HepG2 (cell line): ENCODE results near the gene HYAL2. TPM values are rescaled to one million over a fixed set of nuclear protein-coding genes. Genes with fewer than 3 reads are reported as not detected.

ENCODE experiments used
- AGO1 ChIP-seq: fragments of 200-400 bp; formaldehyde crosslinking; IDR thresholded peaks from 2 replicates; pipeline ENCODE4 v1.6.1; 2017; ENCODE audit warnings: mild to moderate bottlenecking, low read depth, low read length, moderate library complexity; ENCODE audit not compliant: poor library complexity, severe bottlenecking
- ARNTL ChIP-seq: sonication (generic); formaldehyde crosslinking; IDR thresholded peaks from 2 replicates; pipeline ENCODE4 v1.4.0; 2020; ENCODE audit warnings: mild to moderate bottlenecking, missing genetic modification reagents
- DMAP1 ChIP-seq: IDR thresholded peaks from 2 replicates; pipeline ENCODE4 v1.6.1; 2016
- FLYWCH1 ChIP-seq: sonication (generic); formaldehyde crosslinking; IDR thresholded peaks from 2 replicates; pipeline ENCODE4 v1.8.1; 2023; ENCODE audit warnings: mild to moderate bottlenecking, missing genetic modification reagents
- GTF3A ChIP-seq: sonication (generic); formaldehyde crosslinking; conservative IDR thresholded peaks from 2 replicates; pipeline ENCODE4 v1.4.0; 2020; ENCODE audit warnings: mild to moderate bottlenecking, missing genetic modification reagents
- ISL2 ChIP-seq: sonication (generic); formaldehyde crosslinking; IDR thresholded peaks from 2 replicates; pipeline ENCODE4 v1.5.0; 2020; ENCODE audit warnings: missing genetic modification reagents
- MBNL3 ChIP-seq: fragments of 250-450 bp; sonication (Bioruptor Pico); conservative IDR thresholded peaks from 2 replicates; pipeline ENCODE4 v1.8.0; 2022; ENCODE audit warnings: mild to moderate bottlenecking, inconsistent platforms
- MED13 ChIP-seq: sonication (generic); formaldehyde crosslinking; IDR thresholded peaks from 2 replicates; pipeline ENCODE4 v1.5.0; 2020; ENCODE audit warnings: missing genetic modification reagents
- NR3C1 ChIP-seq: sonication (generic); formaldehyde crosslinking; IDR thresholded peaks from 2 replicates; pipeline ENCODE4 v1.4.0; 2020; ENCODE audit warnings: missing genetic modification reagents
- PLRG1 ChIP-seq: fragments of 450-650 bp; conservative IDR thresholded peaks from 2 replicates; pipeline ENCODE4 v1.6.1; 2016
- RBM22 ChIP-seq: fragments of 200-400 bp; formaldehyde crosslinking; optimal IDR thresholded peaks from 2 replicates; pipeline ENCODE3; 2017; ENCODE audit warnings: mild to moderate bottlenecking, low read length, moderate library complexity
- RELA ChIP-seq: sonication (generic); formaldehyde crosslinking; IDR thresholded peaks from 2 replicates; pipeline ENCODE4 v1.4.0; 2020; ENCODE audit warnings: missing genetic modification reagents
- SIX1 ChIP-seq: sonication (generic); formaldehyde crosslinking; IDR thresholded peaks from 2 replicates; pipeline ENCODE4 v1.4.0; 2020; ENCODE audit warnings: missing genetic modification reagents, borderline replicate concordance
- XBP1 ChIP-seq: sonication (generic); formaldehyde crosslinking; IDR thresholded peaks from 2 replicates; pipeline ENCODE4 v1.5.0; 2020; ENCODE audit warnings: missing genetic modification reagents
- YEATS2 ChIP-seq: sonication (generic); formaldehyde crosslinking; IDR thresholded peaks from 2 replicates; pipeline ENCODE4 v1.4.0; 2020; ENCODE audit warnings: missing genetic modification reagents, borderline replicate concordance
- ZFP62 ChIP-seq: sonication (generic); formaldehyde crosslinking; IDR thresholded peaks from 2 replicates; pipeline ENCODE4 v1.4.0; 2020; ENCODE audit warnings: missing genetic modification reagents
- ZNF10 ChIP-seq: sonication (generic); formaldehyde crosslinking; IDR thresholded peaks from 2 replicates; pipeline ENCODE4 v1.4.0; 2020; ENCODE audit warnings: mild to moderate bottlenecking, low read depth, missing genetic modification reagents, borderline replicate concordance
- ZNF276 ChIP-seq: sonication (generic); formaldehyde crosslinking; IDR thresholded peaks from 2 replicates; pipeline ENCODE4 v1.4.0; 2020; ENCODE audit warnings: mild to moderate bottlenecking, low read depth, missing genetic modification reagents
- ZNF337 ChIP-seq: sonication (generic); formaldehyde crosslinking; IDR thresholded peaks from 2 replicates; pipeline ENCODE4 v1.5.1; 2020; ENCODE audit warnings: missing genetic modification reagents, low read depth, mild to moderate bottlenecking, borderline replicate concordance
- ZNF546 ChIP-seq: sonication (generic); formaldehyde crosslinking; conservative IDR thresholded peaks from 2 replicates; pipeline ENCODE4 v1.8.1; 2023; ENCODE audit warnings: mild to moderate bottlenecking, missing genetic modification reagents
- ZNF703 ChIP-seq: sonication (generic); formaldehyde crosslinking; IDR thresholded peaks from 2 replicates; pipeline ENCODE4 v1.5.1; 2020; ENCODE audit warnings: missing genetic modification reagents, mild to moderate bottlenecking, moderate library complexity, borderline replicate concordance
- ZNF724P ChIP-seq: sonication (generic); formaldehyde crosslinking; IDR thresholded peaks from 2 replicates; pipeline ENCODE4 v1.8.0; 2022; ENCODE audit warnings: missing genetic modification reagents, borderline replicate concordance
- ZNF749 ChIP-seq: sonication (generic); formaldehyde crosslinking; IDR thresholded peaks from 2 replicates; pipeline ENCODE4 v1.8.0; 2022; ENCODE audit warnings: mild to moderate bottlenecking, missing genetic modification reagents, moderate library complexity, borderline replicate concordance
- ZNF766 ChIP-seq: sonication (generic); formaldehyde crosslinking; IDR thresholded peaks from 2 replicates; pipeline ENCODE4 v1.5.0; 2020; ENCODE audit warnings: missing genetic modification reagents, borderline replicate concordance
- polyA plus RNA-seq, 8 experiments: library from polyadenylated mRNA; depleted of rRNA in 3 of 8; stranded (reverse) in 7 of 8; unstranded in 1 of 8; fragments of >200 nt; fragmentation: Illumina TruSeq in 4 of 8; extraction: Trizol in 4 of 8; gene quantifications; 2 replicates each; pipeline versions ENCODE4 v1.2.1 to v1.2.3, GENCODE V29; 2011 to 2016; ENCODE audit warnings: low read depth in 4 of 8, missing spikeins in 1 of 8, mixed read lengths in 1 of 8; ENCODE audit not compliant: insufficient read depth in 1 of 8
- total RNA-seq, 5 experiments: library from RNA; depleted of rRNA; stranded (reverse); fragments of >200 nt; fragmentation: Illumina TruSeq; extraction: Trizol; gene quantifications; 2 replicates each; pipeline ENCODE4 v1.2.3, GENCODE V29; 2016; ENCODE audit warnings: low read depth in 1 of 5
- TF ChIP-seq, protein P1 (sequence below): sonication (generic); formaldehyde crosslinking; IDR thresholded peaks from 2 replicates; pipeline ENCODE4 v1.4.0; 2020; ENCODE audit warnings: mild to moderate bottlenecking, missing genetic modification reagents, borderline replicate concordance

HYAL2 gene
- total and polyA plus RNA-seq, 2 of the 13 experiments (the other 11 are each of a cell fraction or from before 2014, with no cell fraction given) = 76.2 to 102 TPM

DNA sequence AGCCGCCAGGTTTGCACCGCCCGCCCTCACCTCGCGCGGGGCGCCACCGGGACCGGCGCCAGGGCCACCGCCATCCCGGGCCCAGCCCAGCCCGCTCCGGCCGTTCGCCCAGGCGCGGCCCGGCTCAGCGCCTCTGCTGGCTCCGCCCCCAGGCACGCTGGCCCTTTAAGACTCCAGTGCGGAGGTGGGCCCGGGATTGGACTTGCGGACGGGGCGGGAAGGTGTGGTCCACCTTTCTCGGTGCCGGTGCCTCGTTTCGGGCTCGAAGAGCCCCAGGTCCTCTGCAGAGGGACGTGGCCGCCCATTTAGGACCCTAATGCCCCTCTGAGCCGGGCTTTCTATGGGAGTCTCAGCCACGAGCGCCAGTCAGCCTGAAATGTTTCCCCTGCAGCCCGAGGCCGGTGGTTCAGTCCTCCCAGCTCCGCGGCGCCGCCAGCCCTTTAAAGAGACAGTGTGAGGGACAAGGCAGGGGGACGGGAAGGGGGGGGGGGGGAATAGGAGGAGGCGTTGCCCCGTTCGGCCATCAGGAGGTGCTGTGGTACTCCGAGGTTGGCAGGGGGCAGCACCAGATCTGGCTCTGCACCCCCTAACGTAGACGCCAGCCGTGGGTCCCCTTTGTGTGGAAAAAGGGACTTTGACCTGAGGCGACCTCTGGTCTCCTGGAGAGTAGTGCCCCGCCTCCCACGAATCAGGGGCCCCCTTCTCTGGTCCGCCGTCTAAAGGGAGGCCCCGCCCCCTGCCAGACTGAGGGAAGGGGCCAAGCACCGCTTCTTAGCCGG is 1.0 kb downstream of the HYAL2 start (continued):
- TF ChIP-seq, protein P1, sequence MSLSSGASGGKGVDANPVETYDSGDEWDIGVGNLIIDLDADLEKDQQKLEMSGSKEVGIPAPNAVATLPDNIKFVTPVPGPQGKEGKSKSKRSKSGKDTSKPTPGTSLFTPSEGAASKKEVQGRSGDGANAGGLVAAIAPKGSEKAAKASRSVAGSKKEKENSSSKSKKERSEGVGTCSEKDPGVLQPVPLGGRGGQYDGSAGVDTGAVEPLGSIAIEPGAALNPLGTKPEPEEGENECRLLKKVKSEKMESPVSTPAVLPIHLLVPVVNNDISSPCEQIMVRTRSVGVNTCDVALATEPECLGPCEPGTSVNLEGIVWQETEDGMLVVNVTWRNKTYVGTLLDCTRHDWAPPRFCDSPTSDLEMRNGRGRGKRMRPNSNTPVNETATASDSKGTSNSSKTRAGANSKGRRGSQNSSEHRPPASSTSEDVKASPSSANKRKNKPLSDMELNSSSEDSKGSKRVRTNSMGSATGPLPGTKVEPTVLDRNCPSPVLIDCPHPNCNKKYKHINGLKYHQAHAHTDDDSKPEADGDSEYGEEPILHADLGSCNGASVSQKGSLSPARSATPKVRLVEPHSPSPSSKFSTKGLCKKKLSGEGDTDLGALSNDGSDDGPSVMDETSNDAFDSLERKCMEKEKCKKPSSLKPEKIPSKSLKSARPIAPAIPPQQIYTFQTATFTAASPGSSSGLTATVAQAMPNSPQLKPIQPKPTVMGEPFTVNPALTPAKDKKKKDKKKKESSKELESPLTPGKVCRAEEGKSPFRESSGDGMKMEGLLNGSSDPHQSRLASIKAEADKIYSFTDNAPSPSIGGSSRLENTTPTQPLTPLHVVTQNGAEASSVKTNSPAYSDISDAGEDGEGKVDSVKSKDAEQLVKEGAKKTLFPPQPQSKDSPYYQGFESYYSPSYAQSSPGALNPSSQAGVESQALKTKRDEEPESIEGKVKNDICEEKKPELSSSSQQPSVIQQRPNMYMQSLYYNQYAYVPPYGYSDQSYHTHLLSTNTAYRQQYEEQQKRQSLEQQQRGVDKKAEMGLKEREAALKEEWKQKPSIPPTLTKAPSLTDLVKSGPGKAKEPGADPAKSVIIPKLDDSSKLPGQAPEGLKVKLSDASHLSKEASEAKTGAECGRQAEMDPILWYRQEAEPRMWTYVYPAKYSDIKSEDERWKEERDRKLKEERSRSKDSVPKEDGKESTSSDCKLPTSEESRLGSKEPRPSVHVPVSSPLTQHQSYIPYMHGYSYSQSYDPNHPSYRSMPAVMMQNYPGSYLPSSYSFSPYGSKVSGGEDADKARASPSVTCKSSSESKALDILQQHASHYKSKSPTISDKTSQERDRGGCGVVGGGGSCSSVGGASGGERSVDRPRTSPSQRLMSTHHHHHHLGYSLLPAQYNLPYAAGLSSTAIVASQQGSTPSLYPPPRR (CRISPR knock-in tag) = peak; percentile 68
- TF ChIP-seq ZNF703 (CRISPR knock-in tag) = no peak
- peak; percentile 18 for TF ChIP-seq AGO1
- no peak for TF ChIP-seq RBM22
- TF ChIP-seq DMAP1 (CRISPR knock-in tag) = peak; percentile 39; the same call in 1 of the 2 replicates
- TF ChIP-seq NR3C1 (CRISPR knock-in tag) = no peak
- peak; percentile 23; the same call in 1 of the 2 replicates for TF ChIP-seq MED13
- TF ChIP-seq MBNL3 (CRISPR knock-in tag) = no peak
- TF ChIP-seq ZNF724P (CRISPR knock-in tag) = 0 out of 2 replicates have a peak, but pooled peaks have one; percentile 56
- no peak for TF ChIP-seq RELA
- peak; percentile 17; the same call in 1 of the 2 replicates for TF ChIP-seq ZNF749 (CRISPR knock-in tag)
- no peak; the same call in 1 of the 2 replicates for TF ChIP-seq ZNF546
- no peak; the same call in 1 of the 2 replicates for TF ChIP-seq ARNTL (CRISPR knock-in tag)
- TF ChIP-seq SIX1 (CRISPR knock-in tag) = 0 out of 2 replicates have a peak, but pooled peaks have one; percentile 10
- no peak for TF ChIP-seq YEATS2 (CRISPR knock-in tag)
- TF ChIP-seq FLYWCH1 = peak; percentile 56; the same call in 1 of the 2 replicates
- TF ChIP-seq ZNF276 (CRISPR knock-in tag) = no peak
- TF ChIP-seq PLRG1 = no peak
- TF ChIP-seq GTF3A (CRISPR knock-in tag) = no peak
- TF ChIP-seq ISL2 (CRISPR knock-in tag) = peak; percentile 62; the same call in 1 of the 2 replicates
- TF ChIP-seq ZFP62 (CRISPR knock-in tag) = no peak
- TF ChIP-seq ZNF337 = no peak; the same call in 1 of the 2 replicates
- no peak for TF ChIP-seq XBP1 (CRISPR knock-in tag)
- no peak for TF ChIP-seq ZNF766 (CRISPR knock-in tag)
- no peak for TF ChIP-seq ZNF10 (CRISPR knock-in tag)
